ENCODE data around the gene CC2D1A. TPM values are rescaled to one million over a fixed set of nuclear protein-coding genes. Genes with fewer than 3 reads are reported as not detected.

Gene CC2D1A
- polyA plus RNA-seq = 15.5 TPM

DNA sequence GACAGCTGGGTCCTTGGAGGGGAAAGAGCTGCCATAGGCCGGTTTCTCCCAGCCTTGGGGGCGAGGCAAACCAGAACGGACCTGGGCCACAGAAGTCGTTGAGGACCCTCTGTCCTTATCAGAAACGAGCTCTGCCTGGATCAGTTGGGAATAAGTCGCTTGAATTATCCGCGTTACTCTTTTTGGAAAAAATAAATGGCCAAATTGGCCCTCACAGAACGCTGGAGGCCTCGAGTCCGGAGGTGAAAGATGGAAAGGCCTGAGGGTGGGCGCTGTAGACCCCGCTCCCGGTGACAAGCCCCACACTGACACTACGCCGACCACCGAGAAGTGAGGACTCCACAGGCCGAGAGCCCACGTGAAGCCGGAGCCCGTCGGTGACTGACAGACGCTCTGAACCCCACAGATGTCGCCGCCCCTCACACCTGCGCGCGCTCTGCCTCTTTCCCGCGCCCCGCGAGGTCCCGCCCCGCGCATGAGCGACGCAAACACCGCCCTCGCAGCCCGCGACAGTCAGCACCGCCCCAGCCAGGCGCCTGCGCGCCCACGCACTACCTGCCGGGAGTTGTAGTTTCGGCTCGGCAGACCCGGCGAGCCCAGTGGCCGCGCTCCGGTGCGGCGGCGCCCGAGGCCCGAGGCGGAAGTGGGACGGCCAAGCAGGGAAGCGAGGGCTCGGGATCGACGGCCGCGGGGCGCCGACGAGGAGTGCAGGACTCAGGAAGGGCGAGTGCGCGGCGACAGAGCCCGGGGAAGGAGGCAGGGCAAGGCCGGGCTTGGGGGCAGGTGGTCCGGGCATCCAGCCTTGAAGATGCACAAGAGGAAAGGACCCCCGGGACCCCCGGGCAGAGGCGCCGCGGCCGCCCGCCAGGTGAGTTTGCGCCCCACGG lies at the start of gene CC2D1A, which contains the start of gene BRME1:
Gene CC2D1A (plus strand): TSS at position 568 of the 887 bp plus-strand sequence. CDS start 241 bp downstream, at position 809.
Gene BRME1 (minus strand): TSS at position 484 of the 887 bp plus-strand sequence. CDS start 1,225 bp downstream, outside the sequence.
- peak within 1 kb of the TSS; percentile 86 to 96 (median 90) for H3K4me3 Mint-ChIP-seq
- H3K9me3 Mint-ChIP-seq = no peaks in the 10 kb centered on the region
- peaks cover 6 to 12% (median 10%) of the 10 kb centered on the region in 3 donors for H3K4me1 Mint-ChIP-seq
- H3K36me3 Mint-ChIP-seq = peaks cover 3% of the 10 kb centered on the region
- peak within 1 kb of the TSS; percentile 50 to 96 (median 87) for H3K27ac Mint-ChIP-seq
- H3K27me3 Mint-ChIP-seq = no peaks in the 10 kb centered on the region

DNA sequence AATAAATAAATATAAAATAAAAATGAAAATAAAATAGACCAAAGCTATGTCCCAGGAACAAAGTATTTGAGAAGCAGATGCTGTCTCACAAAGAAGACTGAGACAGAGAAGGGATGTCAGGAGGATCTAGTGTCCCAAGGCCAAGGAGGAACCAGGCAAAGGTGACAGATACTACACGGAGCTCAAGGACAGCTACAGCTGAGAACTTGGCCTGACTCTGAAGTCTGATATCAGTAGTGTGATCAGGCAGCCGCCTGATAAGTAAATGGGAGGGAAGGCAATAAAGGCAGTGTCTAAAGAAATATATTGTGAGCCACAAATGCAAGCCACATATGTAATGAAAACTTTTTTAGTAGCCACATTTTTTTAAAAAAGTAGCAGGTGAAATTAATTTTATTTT lies 49.5 kb upstream of the CC2D1A start:
- Mint-ChIP-seq H3K36me3 (no peaks in the 10 kb centered on the region), H3K9me3 (no peaks in the 10 kb centered on the region), H3K4me1 (peaks cover 3 to 5% (median 3%) of the 10 kb centered on the region in 3 donors), H3K27me3 (no peaks in the 10 kb centered on the region), H3K27ac (no peak overlapping the region), H3K4me3 (peak overlapping the region in 1 of 4 donors; percentile 2)

DNA sequence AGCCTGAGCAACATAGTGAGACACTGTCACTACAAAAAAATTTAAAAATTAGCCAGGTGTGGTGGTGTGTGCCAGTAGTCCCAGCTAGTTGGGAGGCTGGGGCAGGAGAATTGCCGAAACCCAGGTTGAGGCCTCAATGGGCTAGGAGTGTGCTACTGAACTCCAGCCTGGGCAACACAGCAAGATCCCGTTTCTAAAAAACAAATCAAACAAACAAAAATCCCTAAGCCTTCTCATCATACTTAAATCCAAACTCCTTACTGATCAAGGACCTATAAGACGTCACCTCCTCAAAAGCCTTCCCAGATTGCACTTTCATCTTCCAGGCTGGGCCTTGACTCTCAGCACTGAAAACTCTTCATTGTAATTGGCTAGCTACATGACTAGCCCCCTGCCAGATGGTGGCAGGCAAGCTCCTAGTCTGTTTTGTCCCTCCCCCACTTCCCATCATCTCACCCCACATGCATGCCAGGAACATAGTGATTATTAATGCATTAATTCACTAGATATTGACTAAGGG lies 46.6 kb upstream of the CC2D1A start:
- Mint-ChIP-seq H3K4me1 (peaks cover 7 to 16% (median 11%) of the 10 kb centered on the region in 3 donors), H3K36me3 (no peaks in the 10 kb centered on the region), H3K4me3 (peak overlapping the region in 2 of 4 donors; percentile 17 to 39), H3K27ac (peak overlapping the region in 2 of 3 donors; percentile 13 to 64), H3K9me3 (no peaks in the 10 kb centered on the region), H3K27me3 (peaks cover 9% of the 10 kb centered on the region)

DNA sequence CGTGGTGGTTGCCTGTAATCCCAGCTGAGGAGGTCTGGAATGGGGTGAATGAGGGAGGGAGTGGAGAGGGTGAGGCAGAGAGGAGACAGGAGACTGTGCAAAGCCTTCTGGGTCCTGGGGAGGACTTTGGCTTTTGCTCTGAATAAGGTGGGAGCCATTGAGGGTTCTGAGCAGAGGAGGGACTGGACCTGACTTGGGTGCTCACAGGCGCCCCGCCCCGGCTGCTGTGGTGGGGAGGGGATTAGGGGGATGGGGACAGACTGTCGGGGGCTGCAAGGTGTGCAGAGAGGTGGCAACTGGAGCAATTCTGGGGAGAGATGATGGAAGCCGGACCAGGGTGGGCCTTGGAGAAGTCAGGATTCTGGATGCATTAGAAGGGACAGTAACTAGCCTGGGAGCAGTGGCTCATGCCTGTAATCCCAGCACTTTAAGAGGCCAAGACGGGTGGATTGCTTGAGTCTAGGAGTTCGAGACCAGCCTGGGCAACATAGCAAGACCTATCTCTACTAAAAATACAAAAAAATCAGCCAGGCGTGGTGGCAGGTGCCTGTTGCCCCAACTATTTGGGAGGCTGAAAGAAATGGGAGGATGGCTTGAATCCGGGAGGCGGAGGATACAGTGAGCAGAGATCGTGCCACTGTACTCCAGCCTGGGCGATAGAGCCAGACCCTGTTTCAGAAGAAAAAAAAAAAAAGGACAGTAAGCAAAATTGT lies 45.2 kb upstream of the CC2D1A start:
- peak overlapping the region; percentile 24 to 96 (median 64) for H3K27ac Mint-ChIP-seq
- peaks cover 10 to 16% (median 11%) of the 10 kb centered on the region in 3 donors for H3K4me1 Mint-ChIP-seq
- H3K36me3 Mint-ChIP-seq = no peaks in the 10 kb centered on the region
- H3K27me3 Mint-ChIP-seq = peaks cover 12% of the 10 kb centered on the region
- H3K4me3 Mint-ChIP-seq = peak overlapping the region; percentile 87 to 98 (median 93)
- no peaks in the 10 kb centered on the region for H3K9me3 Mint-ChIP-seq

DNA sequence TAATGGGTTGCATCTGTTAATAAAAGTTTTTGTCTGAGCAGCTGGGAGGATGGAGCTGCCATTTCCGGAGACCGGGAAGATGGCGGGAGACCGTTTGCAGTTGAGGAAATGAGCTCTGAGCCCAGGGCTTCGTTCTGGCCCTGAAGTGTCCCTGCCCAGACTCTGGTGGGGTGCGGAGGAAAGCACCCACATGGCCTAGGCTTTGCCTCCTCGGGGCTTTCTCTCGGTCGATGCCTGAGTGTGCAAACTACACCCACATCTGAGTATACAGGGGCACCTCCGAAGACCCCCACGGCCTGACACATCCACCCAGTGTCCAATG lies 44.6 kb upstream of the CC2D1A start:
- H3K27ac Mint-ChIP-seq = peak overlapping the region in 1 of 3 donors; percentile 96
- H3K4me1 Mint-ChIP-seq = peaks cover 11 to 16% (median 12%) of the 10 kb centered on the region in 3 donors
- H3K27me3 Mint-ChIP-seq = peaks cover 14% of the 10 kb centered on the region
- H3K9me3 Mint-ChIP-seq = no peaks in the 10 kb centered on the region
- H3K4me3 Mint-ChIP-seq = peak overlapping the region; percentile 87 to 98 (median 93)
- no peaks in the 10 kb centered on the region for H3K36me3 Mint-ChIP-seq

DNA sequence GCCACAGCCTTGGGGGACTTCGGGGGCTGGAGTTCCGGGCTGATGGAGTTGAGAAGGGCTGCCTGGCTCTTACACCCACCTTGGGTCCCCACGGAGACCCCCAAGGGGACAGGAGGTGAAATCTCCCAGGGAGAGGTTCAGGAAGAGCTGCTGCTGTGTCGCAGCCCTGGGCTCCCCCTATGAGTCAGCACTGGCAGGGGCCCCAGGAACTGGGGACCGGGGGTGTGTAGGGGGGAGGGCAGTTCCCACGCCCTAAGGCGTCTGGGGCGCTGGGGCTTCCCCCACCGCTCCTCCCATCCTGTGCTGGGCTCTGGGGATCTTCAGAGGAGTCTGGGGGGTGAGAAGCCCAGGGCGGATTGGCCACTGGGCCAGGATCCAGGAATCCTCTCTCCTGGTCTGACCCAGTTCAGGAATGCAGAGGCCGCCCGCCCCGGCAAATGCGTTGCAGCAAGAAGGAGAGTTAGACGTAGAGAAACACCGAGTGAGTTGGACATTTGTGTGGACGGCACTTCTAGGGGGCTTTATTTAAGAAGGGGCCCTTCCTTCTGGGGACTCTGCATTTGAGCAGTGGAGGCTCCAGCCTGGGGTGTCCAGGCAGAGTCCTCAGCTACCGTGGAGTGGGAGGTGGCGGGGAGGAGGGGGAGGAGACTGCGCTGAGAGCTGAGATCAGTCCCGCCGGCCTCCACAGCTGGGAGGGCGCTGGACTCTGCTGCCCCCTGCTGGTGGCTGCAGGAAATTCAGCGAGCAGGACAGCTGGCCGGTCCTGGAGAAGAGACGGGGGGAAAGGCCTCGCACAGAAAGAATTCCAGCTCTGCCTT lies 44.1 kb upstream of the CC2D1A start:
- Mint-ChIP-seq H3K27ac (peak overlapping the region; percentile 55 to 99 (median 96)), H3K9me3 (peaks cover 0 to 2% (median 0%) of the 10 kb centered on the region in 3 donors), H3K36me3 (no peaks in the 10 kb centered on the region), H3K27me3 (peaks cover 20% of the 10 kb centered on the region), H3K4me1 (peaks cover 11 to 16% (median 15%) of the 10 kb centered on the region in 3 donors), H3K4me3 (peak overlapping the region; percentile 87 to 98 (median 93))

DNA sequence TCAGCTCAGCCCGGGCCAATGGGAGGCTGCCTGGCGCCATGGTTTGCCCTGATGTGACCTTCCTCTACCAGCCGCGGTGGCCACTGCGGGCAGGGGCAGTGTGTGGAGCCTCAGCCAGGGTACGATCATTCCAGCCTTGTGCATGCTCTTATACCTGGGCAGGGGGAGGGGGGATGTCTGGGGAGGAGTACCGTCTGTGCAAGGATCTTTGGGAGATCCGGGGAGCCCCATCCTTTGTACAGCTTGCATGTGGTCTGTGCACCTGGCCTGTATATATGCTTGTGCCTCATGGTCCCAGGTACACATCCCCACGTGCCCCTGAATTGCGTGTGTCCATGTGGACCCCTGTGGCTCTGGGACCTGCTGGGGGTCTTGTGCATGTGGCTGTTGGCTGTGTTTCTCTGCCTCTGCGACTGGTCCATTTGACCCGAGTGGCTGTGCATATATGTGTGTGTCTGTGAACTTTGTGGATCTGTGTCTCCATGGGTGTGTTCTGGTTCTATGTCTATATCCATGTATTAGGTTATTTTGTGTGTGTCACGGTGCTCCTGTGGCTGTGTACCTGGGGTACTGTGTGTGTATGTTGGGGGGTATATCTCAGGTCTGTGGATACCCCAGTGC lies 41.8 kb upstream of the CC2D1A start:
- Mint-ChIP-seq H3K27ac (peak overlapping the region in 1 of 3 donors; percentile 7), H3K27me3 (peaks cover 31% of the 10 kb centered on the region), H3K4me1 (peaks cover 11 to 16% (median 15%) of the 10 kb centered on the region in 3 donors), H3K36me3 (no peaks in the 10 kb centered on the region), H3K9me3 (peaks cover 0 to 2% (median 0%) of the 10 kb centered on the region in 3 donors), H3K4me3 (peak overlapping the region; percentile 58 to 83 (median 74))

DNA sequence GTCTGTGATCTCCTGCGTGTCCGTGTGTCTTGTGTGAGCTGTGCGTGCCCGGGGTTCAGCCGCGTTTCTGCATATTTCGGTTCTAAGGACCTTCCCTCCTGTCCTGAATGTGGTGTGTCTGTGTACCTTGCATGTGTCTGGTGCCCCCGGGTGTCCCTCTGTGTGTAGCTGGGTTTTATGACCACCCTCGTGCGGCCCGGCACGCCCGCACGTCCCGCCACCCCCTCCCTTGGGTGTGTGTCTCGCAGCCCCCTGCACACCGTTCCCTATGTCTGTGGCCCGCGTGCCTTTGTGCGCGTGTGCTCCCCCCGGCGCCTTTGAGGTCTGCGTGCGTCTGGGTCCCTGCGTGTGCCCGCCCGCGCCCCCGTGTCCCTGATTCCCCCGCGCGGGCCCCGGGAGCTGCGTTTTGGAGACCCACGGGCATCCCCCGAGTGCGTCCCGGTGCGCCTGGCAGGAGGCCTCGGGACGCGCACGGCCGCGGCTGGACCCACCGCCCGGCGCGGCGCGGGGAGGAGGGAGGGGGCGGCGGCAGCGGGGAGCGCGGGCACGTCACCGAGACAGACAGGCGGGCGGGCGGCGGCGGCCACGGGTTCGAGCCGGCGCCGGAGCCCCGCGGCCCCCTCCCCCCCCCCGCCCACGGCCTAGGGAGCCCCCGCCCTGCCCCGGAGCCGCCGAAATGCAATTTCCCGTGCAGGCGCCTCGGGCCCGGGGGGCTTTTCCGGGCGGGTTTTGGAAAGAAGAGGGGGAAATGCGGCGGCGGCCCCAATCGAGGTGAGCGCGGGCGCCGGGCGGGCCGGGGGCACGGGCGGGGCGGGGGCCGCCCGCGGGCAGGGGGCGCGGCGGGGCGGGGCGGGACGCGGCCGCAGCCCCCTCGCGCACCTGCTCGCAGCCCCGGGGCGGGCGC lies 41.1 kb upstream of the CC2D1A start:
- Mint-ChIP-seq H3K4me3 (peak overlapping the region; percentile 58 to 83 (median 74)), H3K27ac (peak overlapping the region in 1 of 3 donors; percentile 7), H3K36me3 (no peaks in the 10 kb centered on the region), H3K4me1 (peaks cover 11 to 16% (median 15%) of the 10 kb centered on the region in 3 donors), H3K9me3 (peaks cover 0 to 2% (median 0%) of the 10 kb centered on the region in 3 donors), H3K27me3 (peaks cover 33% of the 10 kb centered on the region)

DNA sequence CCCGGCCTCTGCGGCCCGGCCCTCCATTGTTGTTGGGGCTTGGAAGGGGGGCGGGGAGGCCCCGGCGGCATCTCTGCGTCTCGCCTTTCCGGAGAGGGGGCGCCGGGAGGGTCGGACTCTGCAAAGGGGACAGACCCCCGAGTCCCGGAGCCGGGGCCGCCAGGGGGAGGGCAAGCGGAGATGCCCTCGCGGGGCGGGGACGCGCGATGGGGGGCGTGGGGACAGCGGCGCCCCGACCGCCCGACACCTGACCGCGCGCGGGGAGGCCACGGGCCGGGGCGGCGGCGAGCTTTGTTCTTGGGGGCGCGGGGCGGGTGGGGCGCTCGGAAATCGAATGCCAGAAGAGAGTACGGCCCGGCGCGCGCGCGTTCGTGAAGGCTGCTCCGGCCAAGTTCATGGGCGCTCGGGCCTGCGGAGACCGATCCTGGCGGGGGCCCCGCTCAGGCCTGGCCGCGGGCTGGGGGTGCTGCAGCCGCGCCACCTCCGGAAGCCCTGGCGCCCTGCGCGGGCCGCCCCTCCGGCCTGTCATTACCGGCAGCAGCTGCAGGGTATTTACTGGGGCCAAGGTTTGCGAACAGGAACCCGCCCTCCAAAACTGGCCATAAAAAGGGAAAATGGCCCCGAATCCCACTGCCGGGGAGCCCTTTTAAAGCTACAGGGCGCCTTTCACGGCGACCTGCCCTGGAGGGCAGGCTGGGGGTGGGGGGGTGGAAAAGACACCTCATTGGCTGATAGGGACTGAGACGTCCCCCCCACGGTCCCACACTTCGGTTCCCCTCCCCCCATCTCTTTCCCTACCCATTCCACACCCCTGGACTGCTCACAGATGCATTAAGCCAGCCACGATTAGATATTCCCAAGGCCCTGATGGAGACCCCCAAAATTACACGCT lies 40.2 kb upstream of the CC2D1A start:
- Mint-ChIP-seq H3K36me3 (no peaks in the 10 kb centered on the region), H3K9me3 (peaks cover 0 to 2% (median 0%) of the 10 kb centered on the region in 3 donors), H3K27ac (peak overlapping the region in 1 of 3 donors; percentile 95), H3K27me3 (peaks cover 38% of the 10 kb centered on the region), H3K4me1 (peaks cover 11 to 15% (median 15%) of the 10 kb centered on the region in 3 donors), H3K4me3 (peak overlapping the region; percentile 24 to 90 (median 70))

DNA sequence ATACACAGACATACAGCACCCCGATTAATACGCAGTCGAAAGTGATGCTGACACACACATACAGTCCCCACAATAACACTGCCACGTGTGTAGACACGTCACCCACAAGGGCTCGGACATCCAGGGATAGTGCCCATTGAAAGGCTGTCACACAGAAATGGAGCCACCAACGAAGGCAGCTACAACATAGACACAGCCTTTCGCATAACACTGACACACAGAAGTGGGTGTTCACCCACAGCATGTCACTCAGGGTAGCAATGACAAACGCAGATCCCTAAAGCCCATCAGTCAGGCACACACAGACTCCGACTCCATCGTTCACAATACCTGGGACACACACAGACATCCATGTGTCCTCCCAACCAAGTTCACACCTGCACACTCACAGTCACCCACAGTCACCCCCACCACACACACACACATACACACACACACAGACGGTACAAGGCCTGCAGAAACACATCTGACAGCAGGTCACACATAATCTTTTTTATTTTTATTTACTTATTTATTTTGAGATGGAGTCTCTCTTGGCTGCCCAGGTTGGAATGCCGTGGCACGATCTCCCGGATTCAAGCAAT lies 39.4 kb upstream of the CC2D1A start:
- Mint-ChIP-seq H3K4me1 (peaks cover 7 to 12% (median 12%) of the 10 kb centered on the region in 3 donors), H3K27me3 (peaks cover 38% of the 10 kb centered on the region), H3K9me3 (peaks cover 0 to 2% (median 0%) of the 10 kb centered on the region in 3 donors), H3K36me3 (no peaks in the 10 kb centered on the region), H3K27ac (peak overlapping the region in 2 of 3 donors; percentile 59 to 95), H3K4me3 (peak overlapping the region; percentile 24 to 90 (median 70))

DNA sequence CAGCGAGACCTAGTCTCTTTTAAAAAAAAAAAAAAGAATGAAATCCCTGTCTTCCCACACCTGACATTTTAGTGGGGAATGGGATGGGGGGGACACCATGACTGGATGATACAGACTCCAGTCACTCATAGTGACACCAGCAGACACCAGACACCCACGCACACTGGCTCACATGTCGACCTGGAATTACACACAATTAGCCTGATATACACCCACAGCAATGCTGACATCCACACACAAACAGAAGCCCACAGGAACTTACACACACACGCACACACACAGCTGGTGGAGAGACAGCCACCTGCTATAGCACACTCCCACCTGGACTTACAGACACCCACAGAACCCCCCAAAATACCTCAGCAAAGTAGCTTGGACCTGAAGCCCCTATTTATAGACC lies 37.3 kb upstream of the CC2D1A start:
- Mint-ChIP-seq H3K27me3 (peaks cover 42% of the 10 kb centered on the region), H3K27ac (no peak overlapping the region), H3K9me3 (peaks cover 0 to 2% (median 0%) of the 10 kb centered on the region in 3 donors), H3K4me3 (peak overlapping the region in 1 of 4 donors; percentile 15), H3K36me3 (no peaks in the 10 kb centered on the region), H3K4me1 (peaks cover 0 to 11% (median 11%) of the 10 kb centered on the region in 3 donors)

DNA sequence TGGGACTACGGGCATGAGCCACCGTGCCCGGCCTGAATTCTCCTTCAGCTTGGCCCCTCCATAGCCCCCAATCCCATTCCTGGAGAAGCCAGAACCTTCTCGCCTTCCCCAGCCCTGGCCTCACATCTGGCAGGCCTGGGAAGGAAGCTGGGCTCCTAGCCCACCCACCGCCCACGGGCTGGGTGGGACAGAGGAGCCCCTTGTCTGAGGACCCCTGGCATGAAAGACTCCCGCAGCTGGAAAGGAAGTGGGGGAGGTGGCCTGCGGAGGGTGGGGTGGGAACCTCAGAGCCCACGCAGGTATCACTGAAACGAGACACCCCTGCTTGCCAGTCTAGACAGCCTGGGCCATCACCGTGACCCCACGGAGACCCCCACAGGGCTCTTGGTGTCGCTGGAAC lies 36.7 kb upstream of the CC2D1A start:
- no peak overlapping the region for H3K27ac Mint-ChIP-seq
- peaks cover 2 to 10% (median 8%) of the 10 kb centered on the region in 3 donors for H3K4me1 Mint-ChIP-seq
- H3K27me3 Mint-ChIP-seq = peaks cover 40% of the 10 kb centered on the region
- peaks cover 0 to 2% (median 0%) of the 10 kb centered on the region in 3 donors for H3K9me3 Mint-ChIP-seq
- no peaks in the 10 kb centered on the region for H3K36me3 Mint-ChIP-seq
- H3K4me3 Mint-ChIP-seq = no peak overlapping the region

Measured in IgD-negative memory B cell (primary cell).